ENCODE results near the gene RHOA. TPM values are rescaled to one million over a fixed set of nuclear protein-coding genes. Genes with fewer than 3 reads are reported as not detected.

RHOA gene
- total RNA-seq, 2 donors from 2014 or later = 216 to 252 TPM

DNA sequence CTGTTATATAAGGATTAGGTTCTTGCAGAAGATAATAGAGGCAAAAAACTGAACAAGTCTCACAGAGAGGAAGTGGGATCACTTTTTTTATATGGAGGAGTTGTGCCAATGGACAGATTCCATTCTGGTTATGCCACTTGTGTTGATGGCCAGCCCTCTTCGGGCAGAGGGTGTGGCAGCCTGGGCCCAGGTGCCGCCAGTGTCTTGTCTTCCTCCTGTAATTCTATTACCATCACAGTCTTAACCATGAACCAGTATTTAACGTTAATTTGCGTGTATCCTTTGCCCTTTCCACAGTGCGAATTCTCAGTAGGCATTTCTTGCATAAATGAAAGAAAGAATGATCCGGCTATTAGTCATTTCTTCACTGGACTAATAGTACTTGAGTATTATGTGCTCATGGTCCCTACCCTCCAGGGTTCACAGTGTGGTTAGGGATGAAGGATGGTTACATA lies 65.0 kb downstream of the RHOA start:
- WGBS, 2 donors = 77 to 88% methylated on average over 6 of the region's 6 CpGs
- no peaks in the 10 kb centered on the region for H3K27me3 ChIP-seq
- H3K9me3 ChIP-seq = no peaks in the 10 kb centered on the region
- TF ChIP-seq POLR2A (IDR thresholded peaks at IDR 0.05) (no peak), CTCF (IDR thresholded peaks at IDR 0.05) (no peak)
- H3K4me1 ChIP-seq = no peaks in the 10 kb centered on the region
- intact Hi-C loops (cut with DNase I) = loop anchor here (10.0 kb wide), 1 partner anchor 78 kb away; the partner anchor contains the start of genes AMT and NICN1
- no peaks in the 10 kb centered on the region for H3K36me3 ChIP-seq (replicated peaks in 1 of 2; ENCODE audit: insufficient read depth in 1 of 2, low read depth in 2 of 2)
- no peak overlapping the region for H3K4me3 ChIP-seq
- peak overlapping the region in 1 of 4 donors; percentile 90 for H3K27ac ChIP-seq
- no peak for ATAC-seq
- DNase-seq = no peak

DNA sequence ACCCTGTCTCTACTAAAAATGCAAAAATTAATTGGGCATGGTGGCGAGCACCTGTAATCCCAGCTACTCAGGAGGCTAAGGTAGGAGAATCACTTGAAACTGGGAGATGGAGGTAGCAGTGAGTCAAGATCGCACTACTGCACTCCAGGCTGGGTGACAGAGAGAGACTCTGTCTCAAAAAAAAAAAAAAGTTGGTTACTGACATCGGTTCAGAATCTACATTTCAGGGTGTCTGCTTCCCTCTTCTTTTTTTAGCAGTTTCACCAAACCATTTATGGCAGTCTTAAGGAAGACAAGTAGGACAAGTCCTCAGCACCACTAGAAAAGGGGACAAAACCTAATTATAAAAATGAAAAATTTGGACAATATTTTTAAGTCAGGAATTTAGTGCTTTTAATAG lies 68.6 kb downstream of the RHOA start:
- H3K27ac ChIP-seq = peak overlapping the region in 1 of 4 donors; percentile 90
- no peaks in the 10 kb centered on the region for H3K36me3 ChIP-seq (replicated peaks in 1 of 2; ENCODE audit: insufficient read depth in 1 of 2, low read depth in 2 of 2)
- no peak overlapping the region for H3K4me3 ChIP-seq
- WGBS, 2 donors = 83 to 92% methylated on average over 3 of the region's 3 CpGs
- TF ChIP-seq CTCF (IDR thresholded peaks at IDR 0.05) (no peak), POLR2A (IDR thresholded peaks at IDR 0.05) (peak in 1 of 3 donors; percentile 12)
- intact Hi-C loops (cut with DNase I) = loop anchor here (10.0 kb wide), 1 partner anchor 82 kb away; the partner anchor contains the start of genes AMT and NICN1
- peaks cover 25% of the 10 kb centered on the region for H3K4me1 ChIP-seq
- H3K9me3 ChIP-seq = no peaks in the 10 kb centered on the region
- DNase-seq (no peak), ATAC-seq (no peak)
- H3K27me3 ChIP-seq = no peaks in the 10 kb centered on the region

DNA sequence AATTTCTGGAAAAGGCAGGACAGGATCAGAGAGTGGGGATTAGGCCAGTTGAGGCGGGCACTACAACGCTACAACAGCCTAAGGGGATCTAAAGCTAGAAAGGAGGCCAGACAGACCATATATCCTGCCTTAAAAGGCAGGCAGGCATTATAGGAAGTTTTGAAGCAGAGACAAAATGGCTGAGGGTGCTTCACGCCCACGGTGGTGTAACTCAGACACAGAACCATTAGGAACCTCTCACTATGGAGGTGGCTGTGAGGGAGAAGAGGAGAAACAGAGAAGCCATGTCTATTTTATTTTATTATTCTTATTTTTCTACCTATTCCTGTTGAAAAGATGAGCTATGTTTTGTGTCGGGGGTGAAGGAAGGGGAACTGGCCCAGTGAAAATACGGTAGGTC lies 69.8 kb downstream of the RHOA start:
- H3K27me3 ChIP-seq = no peaks in the 10 kb centered on the region
- H3K9me3 ChIP-seq = no peaks in the 10 kb centered on the region
- intact Hi-C loops (cut with DNase I) = loop anchor here (10.0 kb wide), 1 partner anchor 83 kb away; the partner anchor contains the start of genes AMT and NICN1
- no peak for TF ChIP-seq POLR2A (IDR thresholded peaks at IDR 0.05)
- TF ChIP-seq CTCF (IDR thresholded peaks at IDR 0.05) = no peak
- ATAC-seq = no peak
- DNase-seq = no peak
- no peaks in the 10 kb centered on the region for H3K36me3 ChIP-seq (replicated peaks in 1 of 2; ENCODE audit: insufficient read depth in 1 of 2, low read depth in 2 of 2)
- H3K4me1 ChIP-seq = peaks cover 28% of the 10 kb centered on the region
- H3K27ac ChIP-seq = peak overlapping the region in 1 of 4 donors; percentile 90
- WGBS, 2 donors = 89 to 94% methylated on average over 6 of the region's 6 CpGs
- H3K4me3 ChIP-seq = no peak overlapping the region

DNA sequence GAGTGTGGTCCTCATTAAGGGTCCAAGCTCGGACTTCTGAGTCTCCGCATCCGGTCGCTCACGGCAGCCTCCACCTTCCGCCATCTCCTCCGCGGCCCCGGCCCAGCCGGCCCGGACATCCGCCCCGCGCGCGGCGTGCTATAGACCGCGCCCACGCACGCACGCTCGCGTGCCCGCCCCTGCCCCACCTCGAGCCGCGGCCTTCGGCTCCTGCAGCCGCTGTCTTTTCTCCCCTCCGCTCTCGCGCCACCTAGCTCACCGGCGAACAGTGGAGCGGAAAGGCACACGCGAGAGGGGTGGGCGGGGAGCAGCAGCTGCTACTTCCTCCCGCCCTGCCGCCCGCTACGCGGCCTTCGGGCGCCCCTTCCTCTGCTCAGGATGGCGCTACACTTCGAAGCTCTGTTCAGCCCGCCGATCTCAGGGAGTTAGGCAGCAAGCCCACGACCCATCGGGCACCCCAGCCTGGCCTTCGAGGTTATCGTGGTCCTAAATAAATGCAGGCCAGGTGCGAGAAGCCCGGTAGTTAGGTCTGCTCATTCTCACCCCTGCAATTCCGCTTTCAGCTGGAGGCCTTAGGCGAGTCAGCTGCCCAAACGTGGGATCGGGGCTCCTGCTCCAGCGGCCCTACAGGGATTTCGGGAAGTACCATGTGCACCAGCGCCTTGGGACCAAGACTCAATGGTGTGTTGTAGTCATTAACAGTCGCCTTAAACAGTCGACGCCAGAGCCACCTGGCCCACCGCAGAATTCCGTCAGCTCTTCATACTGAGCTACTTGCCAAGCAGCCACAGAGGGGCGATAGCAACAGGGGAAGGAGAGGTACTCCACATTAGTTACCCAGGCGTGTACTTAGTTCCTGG lies 71.6 kb downstream of the RHOA start, which contains the start of gene USP4:
TSS of gene USP4 (minus strand) at position 113 of the 860 bp plus-strand sequence. CDS start at position 84, 29 bp downstream.
- 3 to 6% methylated on average over 16 to 69 of the region's 70 CpGs for whole genome bisulfite sequencing, 2 donors

More for the DNA sequence above, 71.6 kb downstream of the RHOA start, which contains the start of gene USP4:
- Histone ChIP-seq H3K27me3 (no peaks in the 10 kb centered on the region), H3K27ac (peak within 1 kb of the TSS; percentile 67 to 91 (median 86)), H3K4me1 (peaks cover 28% of the 10 kb centered on the region), H3K36me3 (replicated peaks in 1 of 2; ENCODE audit: insufficient read depth in 1 of 2, low read depth in 2 of 2) (no peaks in the 10 kb centered on the region), H3K9me3 (no peaks in the 10 kb centered on the region), H3K4me3 (peak within 1 kb of the TSS; percentile 90 to 93)
- intact Hi-C loops (cut with DNase I) = loop anchor here (10.0 kb wide), 1 partner anchor 85 kb away; the partner anchor contains the start of genes AMT and NICN1
- TF ChIP-seq CTCF (IDR thresholded peaks at IDR 0.05) (peak; percentile 9 to 85 (median 43)), POLR2A (IDR thresholded peaks at IDR 0.05) (peak; percentile 69 to 86 (median 79))
- peak; percentile 97 for ATAC-seq
- peak; percentile 89 to 94 (median 92) for DNase-seq
